Testis (tissue), 3 donors: ENCODE measurements around the gene C3orf20. TPM values are rescaled to one million over a fixed set of nuclear protein-coding genes. Genes with fewer than 3 reads are reported as not detected.
A peak's percentile ranks its signal among the peaks of the same experiment; 100 is the strongest.
"Not testable (repeated sequence)": the region's sequence is repeated elsewhere in the genome, so short reads cannot be mapped to it uniquely, and the experiment has no call there.

Experiments
- DNase-seq: peaks from one replicate; pipeline ENCODE4 v3.0.0-alpha.2; 2019
- H3K27ac ChIP-seq, 2 donors: fragments of 200-600 bp; sonication (generic); one replicate each; pipeline ENCODE4 v1.5.1; 2019
- H3K27me3 ChIP-seq: fragments of 200-600 bp; sonication (generic); one replicate; pipeline ENCODE4 v1.5.1; 2019
- H3K36me3 ChIP-seq: fragments of 200-600 bp; sonication (generic); one replicate; pipeline ENCODE4 v1.5.1; 2017; ENCODE audit warnings: low read depth; ENCODE audit errors: missing control alignments
- H3K4me1 ChIP-seq: fragments of 200-600 bp; sonication (generic); one replicate; pipeline ENCODE4 v1.5.1; 2019
- H3K4me3 ChIP-seq, 2 donors: fragments of 200-600 bp; sonication (generic); one replicate each; pipeline ENCODE4 v1.5.1; 2017 to 2019
- H3K9me3 ChIP-seq: fragments of 200-600 bp; sonication (generic); one replicate; pipeline ENCODE4 v1.5.1; 2017
- POLR2A ChIP-seq: fragments of 450-650 bp; IDR thresholded peaks from one replicate; pipeline ENCODE4 v1.6.1; 2017; ENCODE audit warnings: antibody characterized with exemption, mild to moderate bottlenecking, moderate library complexity
- WGBS, 2 donors: methylation state at CpG; one replicate each; pipeline ENCODE4 v1.1.5; 2018; 5-methylcytosine and 5-hydroxymethylcytosine counted together
- intact Hi-C: fragments of 100-400 bp; cut with DNase I; formaldehyde crosslinking; loops from one replicate; pipeline ENCODE4 v1.15.1; 2023; ENCODE audit warnings: low total_unique reads
- polyA plus RNA-seq: library from polyadenylated mRNA; stranded (reverse); fragments of 350-450 nt; fragmentation: Illumina TruSeq; extraction: RNeasy Lipid Tissue Mini Kit (QIAGEN cat#74804); gene quantifications from one replicate; pipeline ENCODE4 v1.2.3, GENCODE V29; 2014; ENCODE audit warnings: low read depth, low replicate concordance; ENCODE audit not compliant: insufficient read depth
- total RNA-seq, 2 donors: library from RNA; depleted of rRNA; stranded (reverse); fragments of >200 nt; gene quantifications; one replicate each; pipeline ENCODE4 v1.2.3, GENCODE V29; 2016
- TF ChIP-seq, protein P1 (sequence below), 3 experiments: fragments of 450-650 bp in 2 of 3; fragments of 200-600 bp in 1 of 3; sonication (generic) in 1 of 3; IDR thresholded peaks; one replicate each; pipeline ENCODE4 v1.5.1; 2016 to 2019; ENCODE audit warnings: antibody characterized with exemption in 3 of 3, mild to moderate bottlenecking in 2 of 3, moderate library complexity in 1 of 3

The C3orf20 gene
- total and polyA plus RNA-seq, 3 donors from 2014 or later: 3.8 to 16.5 (median 11.0) TPM

DNA sequence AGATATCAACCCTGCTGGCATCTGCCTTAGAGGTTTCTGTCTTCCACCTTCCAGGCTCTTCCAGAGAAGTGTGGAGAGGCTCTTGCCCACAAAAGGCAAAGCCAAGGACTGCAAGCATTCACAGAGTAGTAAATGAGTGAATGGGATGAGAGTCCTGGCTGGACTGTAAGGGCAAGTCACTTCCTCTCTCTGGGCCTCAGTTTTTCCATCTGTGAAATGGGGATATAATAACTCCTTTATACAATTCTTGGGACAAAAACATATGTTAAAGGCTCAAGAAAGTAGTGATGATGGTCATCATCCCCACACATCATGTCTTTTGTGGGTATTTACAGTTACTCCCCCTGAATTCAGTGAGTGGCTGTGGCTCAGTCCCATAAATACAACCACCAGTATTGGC lies 133.1 kb downstream of the C3orf20 start:
- Histone ChIP-seq H3K27ac (no peak overlapping the region), H3K27me3 (no peaks in the 10 kb centered on the region), H3K36me3 (no peaks in the 10 kb centered on the region), H3K9me3 (no peaks in the 10 kb centered on the region), H3K4me3 (no peak overlapping the region), H3K4me1 (no peaks in the 10 kb centered on the region)
- TF ChIP-seq POLR2A: no peak
- TF ChIP-seq, protein P1, sequence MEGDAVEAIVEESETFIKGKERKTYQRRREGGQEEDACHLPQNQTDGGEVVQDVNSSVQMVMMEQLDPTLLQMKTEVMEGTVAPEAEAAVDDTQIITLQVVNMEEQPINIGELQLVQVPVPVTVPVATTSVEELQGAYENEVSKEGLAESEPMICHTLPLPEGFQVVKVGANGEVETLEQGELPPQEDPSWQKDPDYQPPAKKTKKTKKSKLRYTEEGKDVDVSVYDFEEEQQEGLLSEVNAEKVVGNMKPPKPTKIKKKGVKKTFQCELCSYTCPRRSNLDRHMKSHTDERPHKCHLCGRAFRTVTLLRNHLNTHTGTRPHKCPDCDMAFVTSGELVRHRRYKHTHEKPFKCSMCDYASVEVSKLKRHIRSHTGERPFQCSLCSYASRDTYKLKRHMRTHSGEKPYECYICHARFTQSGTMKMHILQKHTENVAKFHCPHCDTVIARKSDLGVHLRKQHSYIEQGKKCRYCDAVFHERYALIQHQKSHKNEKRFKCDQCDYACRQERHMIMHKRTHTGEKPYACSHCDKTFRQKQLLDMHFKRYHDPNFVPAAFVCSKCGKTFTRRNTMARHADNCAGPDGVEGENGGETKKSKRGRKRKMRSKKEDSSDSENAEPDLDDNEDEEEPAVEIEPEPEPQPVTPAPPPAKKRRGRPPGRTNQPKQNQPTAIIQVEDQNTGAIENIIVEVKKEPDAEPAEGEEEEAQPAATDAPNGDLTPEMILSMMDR (IDR thresholded peaks at IDR 0.05): no peak
- no peak for DNase-seq
- intact Hi-C loops: no loop called here

DNA sequence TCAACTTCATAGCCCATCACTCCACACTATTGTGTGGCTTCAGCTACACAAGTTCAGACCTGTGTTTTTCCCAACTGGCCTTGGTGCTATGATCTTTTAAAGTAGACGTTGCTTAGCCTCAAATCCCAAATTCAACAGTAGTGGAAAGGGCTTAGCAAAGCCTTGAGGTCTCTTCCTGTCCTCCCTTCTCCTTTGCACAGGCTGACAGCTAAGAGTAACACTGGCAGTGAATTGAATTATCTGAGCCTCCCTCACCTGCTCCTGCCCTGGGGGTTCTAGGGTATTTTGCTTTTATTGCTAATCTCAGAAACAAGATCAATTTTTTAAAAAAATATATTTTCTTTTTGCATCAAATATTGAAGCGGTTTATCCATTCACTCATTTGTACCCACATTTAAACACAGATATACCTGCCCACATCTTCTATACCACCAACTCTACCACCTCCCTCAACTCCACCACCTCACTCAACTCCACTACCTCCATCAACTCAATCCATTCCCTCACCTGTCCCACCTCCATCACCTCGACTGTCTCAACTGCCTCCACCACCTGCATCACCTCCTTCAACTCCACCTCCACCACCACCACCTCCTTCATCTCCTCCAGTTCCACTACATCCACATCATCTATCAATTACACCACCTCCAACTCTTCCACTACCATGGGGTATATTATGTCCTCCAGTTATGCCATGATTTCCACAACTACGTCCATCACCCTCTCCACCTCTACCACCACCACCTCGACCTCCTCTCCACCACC lies 133.7 kb downstream of the C3orf20 start:
- TF ChIP-seq POLR2A: no peak
- TF ChIP-seq, protein P1 (IDR thresholded peaks at IDR 0.05): no peak
- no peaks in the 10 kb centered on the region for H3K36me3 ChIP-seq
- DNase-seq: no peak
- H3K4me3 ChIP-seq: no peak overlapping the region
- H3K9me3 ChIP-seq: no peaks in the 10 kb centered on the region
- intact Hi-C loops: no loop called here
- 84 to 86% methylated on average over 5 of the region's 5 CpGs for WGBS, 2 donors
- H3K4me1 ChIP-seq: no peaks in the 10 kb centered on the region
- H3K27me3 ChIP-seq: no peaks in the 10 kb centered on the region
- no peak overlapping the region for H3K27ac ChIP-seq

DNA sequence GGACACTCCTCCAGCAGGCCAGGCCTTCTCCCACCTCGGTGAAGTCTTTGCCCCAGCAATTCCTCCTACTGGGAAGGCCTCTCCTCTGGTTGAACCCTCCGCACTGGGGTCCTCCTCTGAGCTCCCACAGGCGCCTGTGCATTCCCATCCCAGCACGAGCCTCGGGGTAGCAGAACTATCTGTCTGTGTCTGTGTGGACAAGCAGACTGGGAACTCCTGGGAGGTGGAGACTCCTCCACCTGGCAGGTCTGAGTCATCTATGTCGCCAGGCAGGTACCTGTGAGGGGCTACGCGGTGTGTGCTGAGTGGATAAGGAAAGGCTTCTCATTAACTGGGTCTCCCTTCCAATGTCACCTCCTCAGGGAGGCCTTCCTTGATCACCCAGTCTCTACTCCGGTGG lies 134.7 kb downstream of the C3orf20 start:
- Histone ChIP-seq H3K27ac (peak overlapping the region in 1 of 2 donors; percentile 63), H3K4me3 (peak overlapping the region; percentile 49 to 52)
- H3K36me3 ChIP-seq, DNase-seq, H3K4me1 ChIP-seq, H3K9me3 ChIP-seq, H3K27me3 ChIP-seq, intact Hi-C loops: not testable (repeated sequence)
- 54 to 68% methylated on average over 7 to 9 of the region's 9 CpGs for WGBS, 2 donors

DNA sequence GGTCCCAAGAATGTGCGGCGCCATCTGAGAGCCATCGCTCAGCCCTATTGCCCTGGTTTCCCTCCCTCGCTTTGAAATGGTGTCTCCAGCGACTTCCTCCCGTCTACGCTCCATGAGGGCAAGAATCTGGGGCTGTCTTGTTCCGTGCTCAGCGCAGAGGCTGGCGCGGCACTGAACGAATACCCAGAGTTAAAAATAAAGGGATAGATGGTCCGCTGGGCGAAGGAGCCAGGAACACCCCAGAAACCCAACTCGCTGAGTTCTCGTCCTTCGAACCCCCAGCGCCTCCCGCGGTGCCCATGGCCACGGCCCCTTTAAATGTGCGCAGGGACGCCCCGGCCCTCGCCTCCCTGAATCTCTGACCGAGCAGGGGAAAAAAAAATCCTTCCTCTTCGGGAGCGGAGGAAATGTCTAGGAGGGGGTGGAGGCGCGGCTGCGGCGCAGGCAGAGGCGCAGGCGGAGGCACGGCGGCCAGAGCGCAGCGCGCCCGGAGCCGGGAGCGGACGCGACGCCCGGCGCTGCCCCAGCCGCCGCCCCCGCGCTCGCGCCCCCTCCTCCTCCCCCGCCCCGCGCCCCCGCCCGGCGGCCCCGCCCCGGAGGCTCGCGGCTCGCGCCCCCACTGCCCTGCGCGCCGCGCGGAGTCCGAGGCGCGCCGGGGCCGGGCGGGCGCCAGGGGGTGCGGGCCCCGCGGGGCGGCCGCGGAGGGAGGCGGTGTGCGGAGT lies 135.3 kb downstream of the C3orf20 start:
- WGBS, 2 donors: 3 to 6% methylated on average over 21 to 52 of the region's 85 CpGs
- intact Hi-C loops: no loop called here
- DNase-seq: peak; percentile 30

More for the DNA sequence above, 135.3 kb downstream of the C3orf20 start:
- TF ChIP-seq, protein P1 (IDR thresholded peaks at IDR 0.05): no peak
- no peak for TF ChIP-seq POLR2A
- no peaks in the 10 kb centered on the region for H3K4me1 ChIP-seq
- H3K36me3 ChIP-seq: no peaks in the 10 kb centered on the region
- peak overlapping the region in 1 of 2 donors; percentile 79 for H3K27ac ChIP-seq
- H3K27me3 ChIP-seq: no peaks in the 10 kb centered on the region
- no peaks in the 10 kb centered on the region for H3K9me3 ChIP-seq
- H3K4me3 ChIP-seq: peak overlapping the region; percentile 63 to 72
